ENCODE measurements around the gene PTH2R.

DNA sequence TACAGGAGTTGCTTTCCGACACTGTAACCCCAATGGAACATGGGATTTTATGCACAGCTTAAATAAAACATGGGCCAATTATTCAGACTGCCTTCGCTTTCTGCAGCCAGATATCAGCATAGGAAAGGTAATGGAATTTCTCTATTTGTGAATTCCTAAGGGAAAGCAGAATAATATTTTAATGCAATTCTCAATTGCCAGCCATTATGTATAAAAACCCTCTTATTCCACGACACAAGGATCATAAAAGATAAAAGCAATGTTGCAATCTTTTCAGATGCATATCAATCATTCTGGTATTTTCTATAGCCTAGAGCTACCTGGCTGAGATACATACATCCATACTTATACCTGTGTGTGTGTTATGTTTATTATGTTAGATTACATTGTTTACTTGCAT is 31.2 kb downstream of the PTH2R start:
- TF ChIP-seq, protein P1, sequence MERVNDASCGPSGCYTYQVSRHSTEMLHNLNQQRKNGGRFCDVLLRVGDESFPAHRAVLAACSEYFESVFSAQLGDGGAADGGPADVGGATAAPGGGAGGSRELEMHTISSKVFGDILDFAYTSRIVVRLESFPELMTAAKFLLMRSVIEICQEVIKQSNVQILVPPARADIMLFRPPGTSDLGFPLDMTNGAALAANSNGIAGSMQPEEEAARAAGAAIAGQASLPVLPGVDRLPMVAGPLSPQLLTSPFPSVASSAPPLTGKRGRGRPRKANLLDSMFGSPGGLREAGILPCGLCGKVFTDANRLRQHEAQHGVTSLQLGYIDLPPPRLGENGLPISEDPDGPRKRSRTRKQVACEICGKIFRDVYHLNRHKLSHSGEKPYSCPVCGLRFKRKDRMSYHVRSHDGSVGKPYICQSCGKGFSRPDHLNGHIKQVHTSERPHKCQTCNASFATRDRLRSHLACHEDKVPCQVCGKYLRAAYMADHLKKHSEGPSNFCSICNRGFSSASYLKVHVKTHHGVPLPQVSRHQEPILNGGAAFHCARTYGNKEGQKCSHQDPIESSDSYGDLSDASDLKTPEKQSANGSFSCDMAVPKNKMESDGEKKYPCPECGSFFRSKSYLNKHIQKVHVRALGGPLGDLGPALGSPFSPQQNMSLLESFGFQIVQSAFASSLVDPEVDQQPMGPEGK (CRISPR knock-in tag; IDR thresholded peaks at IDR 0.05; ENCODE audit: borderline replicate concordance), result no peak
- TF ChIP-seq ZFP3 (CRISPR knock-in tag; IDR thresholded peaks at IDR 0.05) (no peak), ARNTL (CRISPR knock-in tag; IDR thresholded peaks at IDR 0.05; ENCODE audit: borderline replicate concordance, low read depth) (no peak)
- TF ChIP-seq, protein P2, sequence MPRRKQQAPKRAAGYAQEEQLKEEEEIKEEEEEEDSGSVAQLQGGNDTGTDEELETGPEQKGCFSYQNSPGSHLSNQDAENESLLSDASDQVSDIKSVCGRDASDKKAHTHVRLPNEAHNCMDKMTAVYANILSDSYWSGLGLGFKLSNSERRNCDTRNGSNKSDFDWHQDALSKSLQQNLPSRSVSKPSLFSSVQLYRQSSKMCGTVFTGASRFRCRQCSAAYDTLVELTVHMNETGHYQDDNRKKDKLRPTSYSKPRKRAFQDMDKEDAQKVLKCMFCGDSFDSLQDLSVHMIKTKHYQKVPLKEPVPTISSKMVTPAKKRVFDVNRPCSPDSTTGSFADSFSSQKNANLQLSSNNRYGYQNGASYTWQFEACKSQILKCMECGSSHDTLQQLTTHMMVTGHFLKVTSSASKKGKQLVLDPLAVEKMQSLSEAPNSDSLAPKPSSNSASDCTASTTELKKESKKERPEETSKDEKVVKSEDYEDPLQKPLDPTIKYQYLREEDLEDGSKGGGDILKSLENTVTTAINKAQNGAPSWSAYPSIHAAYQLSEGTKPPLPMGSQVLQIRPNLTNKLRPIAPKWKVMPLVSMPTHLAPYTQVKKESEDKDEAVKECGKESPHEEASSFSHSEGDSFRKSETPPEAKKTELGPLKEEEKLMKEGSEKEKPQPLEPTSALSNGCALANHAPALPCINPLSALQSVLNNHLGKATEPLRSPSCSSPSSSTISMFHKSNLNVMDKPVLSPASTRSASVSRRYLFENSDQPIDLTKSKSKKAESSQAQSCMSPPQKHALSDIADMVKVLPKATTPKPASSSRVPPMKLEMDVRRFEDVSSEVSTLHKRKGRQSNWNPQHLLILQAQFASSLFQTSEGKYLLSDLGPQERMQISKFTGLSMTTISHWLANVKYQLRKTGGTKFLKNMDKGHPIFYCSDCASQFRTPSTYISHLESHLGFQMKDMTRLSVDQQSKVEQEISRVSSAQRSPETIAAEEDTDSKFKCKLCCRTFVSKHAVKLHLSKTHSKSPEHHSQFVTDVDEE (CRISPR knock-in tag; IDR thresholded peaks at IDR 0.05), result no peak
